ENCODE measurements around the gene SPOCK3.
"Not testable (repeated sequence)": the region's sequence is repeated elsewhere in the genome, so short reads cannot be mapped to it uniquely, and the experiment has no call there.

Gene SPOCK3

GRCh38 chr4:166924424-166924823, 309.9 kb downstream of the SPOCK3 start:
- no peak for DNase-seq

- no peak for DNase-seq
Measured at GRCh38 chr4:166913926-166914325, 320.4 kb downstream of the SPOCK3 start.

GRCh38 chr4:166903408-166903807, 330.9 kb downstream of the SPOCK3 start:
- no peak for DNase-seq

GRCh38 chr4:166902941-166903340, 331.4 kb downstream of the SPOCK3 start:
- no peak for DNase-seq

GRCh38 chr4:166896254-166896653, 338.0 kb downstream of the SPOCK3 start:
- DNase-seq: peak; percentile 23

GRCh38 chr4:166895771-166896170, 338.5 kb downstream of the SPOCK3 start:
- DNase-seq: no peak

- no peak for DNase-seq
Measured at GRCh38 chr4:166887457-166887856, 346.8 kb downstream of the SPOCK3 start.

- DNase-seq: no peak
Measured at GRCh38 chr4:166886718-166887117, 347.6 kb downstream of the SPOCK3 start.

- DNase-seq: no peak
Measured at GRCh38 chr4:166882221-166882620, 352.1 kb downstream of the SPOCK3 start.

- DNase-seq: no peak
Measured at GRCh38 chr4:166875821-166876220, 358.5 kb downstream of the SPOCK3 start.

- DNase-seq: no peak
Measured at GRCh38 chr4:166862032-166862431, 372.3 kb downstream of the SPOCK3 start.

- not testable (repeated sequence) for DNase-seq
Measured at GRCh38 chr4:166850398-166850797, 383.9 kb downstream of the SPOCK3 start.

GRCh38 chr4:166846939-166847338, 387.4 kb downstream of the SPOCK3 start:
- DNase-seq: no peak

GRCh38 chr4:166842795-166843261, 391.5 kb downstream of the SPOCK3 start:
- no peak for DNase-seq

GRCh38 chr4:166839615-166840251, 394.6 kb downstream of the SPOCK3 start:
- DNase-seq: no peak

- no peak for DNase-seq
Measured at GRCh38 chr4:166838975-166839614, 395.2 kb downstream of the SPOCK3 start.

GRCh38 chr4:166836865-166837264, 397.4 kb downstream of the SPOCK3 start:
- DNase-seq: no peak

- DNase-seq: no peak
Measured at GRCh38 chr4:166827629-166828028, 406.7 kb downstream of the SPOCK3 start.

- DNase-seq: no peak
Measured at GRCh38 chr4:166827167-166827566, 407.1 kb downstream of the SPOCK3 start.

- DNase-seq: no peak
Measured at GRCh38 chr4:166823848-166824247, 410.4 kb downstream of the SPOCK3 start.

GRCh38 chr4:166823126-166823525, 411.2 kb downstream of the SPOCK3 start:
- DNase-seq: no peak

- DNase-seq: no peak
Measured at GRCh38 chr4:166822386-166822785, 411.9 kb downstream of the SPOCK3 start.

GRCh38 chr4:166816890-166817289, 417.4 kb downstream of the SPOCK3 start:
- peak; percentile 56 for DNase-seq

- no peak for DNase-seq
Measured at GRCh38 chr4:166808380-166808779, 425.9 kb downstream of the SPOCK3 start.

GRCh38 chr4:166802346-166802745, 431.9 kb downstream of the SPOCK3 start:
- DNase-seq: no peak
